Measurements from ENCODE around the gene NSF. TPM values are rescaled to one million over a fixed set of nuclear protein-coding genes. Genes with fewer than 3 reads are reported as not detected.

NSF gene
- total RNA-seq, 2 experiments from 2014 or later = 41.4 to 46.2 TPM

DNA sequence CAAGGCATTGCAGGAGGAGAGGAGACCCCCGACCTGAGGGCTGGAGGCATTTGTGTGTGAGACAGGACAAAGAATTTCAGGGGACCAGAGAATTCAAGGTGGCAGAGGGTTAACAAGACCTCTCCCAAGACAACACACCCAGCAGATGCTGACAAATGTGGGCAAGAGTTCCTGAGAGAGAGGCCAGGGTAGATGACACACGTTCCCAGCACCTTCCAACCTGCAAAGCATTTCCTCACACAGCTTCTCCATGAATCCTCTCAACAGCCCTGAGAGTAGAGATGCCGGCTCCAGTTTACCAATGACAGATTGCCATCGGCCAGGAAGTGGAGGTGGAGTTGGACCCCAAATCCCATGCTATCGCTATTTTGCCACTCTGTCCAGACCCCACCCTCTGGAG lies 203.1 kb downstream of the NSF start:
- Mint-ChIP-seq H3K27me3 (peaks cover 20% of the 10 kb centered on the region), H3K27ac (no peak overlapping the region), H3K4me1 (ENCODE audit: low read depth) (no peaks in the 10 kb centered on the region), H3K9me3 (no peaks in the 10 kb centered on the region), H3K4me3 (no peak overlapping the region), H3K36me3 (ENCODE audit: low read depth) (no peaks in the 10 kb centered on the region)
- ChIA-PET CTCF (no interaction called here), POLR2A (no interaction called here)
- intact Hi-C loops (cut with micrococcal nuclease) = no loop called here
- ATAC-seq = no peak
- DNase-seq = no peak
- TF ChIP-seq, protein P1, sequence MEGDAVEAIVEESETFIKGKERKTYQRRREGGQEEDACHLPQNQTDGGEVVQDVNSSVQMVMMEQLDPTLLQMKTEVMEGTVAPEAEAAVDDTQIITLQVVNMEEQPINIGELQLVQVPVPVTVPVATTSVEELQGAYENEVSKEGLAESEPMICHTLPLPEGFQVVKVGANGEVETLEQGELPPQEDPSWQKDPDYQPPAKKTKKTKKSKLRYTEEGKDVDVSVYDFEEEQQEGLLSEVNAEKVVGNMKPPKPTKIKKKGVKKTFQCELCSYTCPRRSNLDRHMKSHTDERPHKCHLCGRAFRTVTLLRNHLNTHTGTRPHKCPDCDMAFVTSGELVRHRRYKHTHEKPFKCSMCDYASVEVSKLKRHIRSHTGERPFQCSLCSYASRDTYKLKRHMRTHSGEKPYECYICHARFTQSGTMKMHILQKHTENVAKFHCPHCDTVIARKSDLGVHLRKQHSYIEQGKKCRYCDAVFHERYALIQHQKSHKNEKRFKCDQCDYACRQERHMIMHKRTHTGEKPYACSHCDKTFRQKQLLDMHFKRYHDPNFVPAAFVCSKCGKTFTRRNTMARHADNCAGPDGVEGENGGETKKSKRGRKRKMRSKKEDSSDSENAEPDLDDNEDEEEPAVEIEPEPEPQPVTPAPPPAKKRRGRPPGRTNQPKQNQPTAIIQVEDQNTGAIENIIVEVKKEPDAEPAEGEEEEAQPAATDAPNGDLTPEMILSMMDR (IDR thresholded peaks at IDR 0.05) = no peak

GRCh38 chr17:46794318-46794717 lies 203.8 kb downstream of the NSF start:
- no peaks in the 10 kb centered on the region for H3K4me1 Mint-ChIP-seq (ENCODE audit: low read depth)
- intact Hi-C loops (cut with micrococcal nuclease) = no loop called here
- ChIA-PET CTCF (no interaction called here), POLR2A (no interaction called here)
- no peaks in the 10 kb centered on the region for H3K36me3 Mint-ChIP-seq (ENCODE audit: low read depth)
- DNase-seq (no peak), ATAC-seq (no peak)
- no peaks in the 10 kb centered on the region for H3K9me3 Mint-ChIP-seq
- no peak overlapping the region for H3K27ac Mint-ChIP-seq
- peaks cover 20% of the 10 kb centered on the region for H3K27me3 Mint-ChIP-seq
- no peak overlapping the region for H3K4me3 Mint-ChIP-seq
- TF ChIP-seq, protein P1 (IDR thresholded peaks at IDR 0.05) = no peak

- TF ChIP-seq, protein P1 (IDR thresholded peaks at IDR 0.05) = no peak
- ATAC-seq = no peak
- intact Hi-C loops (cut with micrococcal nuclease) = no loop called here
- Mint-ChIP-seq H3K27me3 (peaks cover 19% of the 10 kb centered on the region), H3K9me3 (no peaks in the 10 kb centered on the region), H3K36me3 (ENCODE audit: low read depth) (no peaks in the 10 kb centered on the region), H3K27ac (no peak overlapping the region), H3K4me1 (ENCODE audit: low read depth) (no peaks in the 10 kb centered on the region), H3K4me3 (no peak overlapping the region)
- ChIA-PET CTCF (no interaction called here), POLR2A (no interaction called here)
- DNase-seq = no peak
Measured at GRCh38 chr17:46795379-46795952, 205.0 kb downstream of the NSF start.

DNA sequence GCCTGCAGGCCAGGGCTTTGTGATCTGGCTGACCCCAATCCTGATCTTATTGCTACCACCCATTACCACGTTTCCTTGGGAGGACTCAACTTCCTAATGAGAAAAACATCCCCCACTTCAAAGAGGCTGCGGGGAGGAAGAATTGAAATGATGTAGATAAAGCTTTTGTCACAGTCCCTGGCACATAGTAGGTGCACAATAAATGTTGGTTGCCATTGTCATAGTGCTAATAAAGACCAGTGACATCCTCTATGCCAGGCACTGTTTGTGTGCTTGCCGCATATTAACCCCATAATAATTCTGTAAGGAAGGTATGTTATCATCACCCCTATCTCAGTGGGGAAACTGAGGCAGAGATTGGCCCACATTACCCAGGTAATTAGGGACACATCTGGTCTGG lies 205.6 kb downstream of the NSF start:
- ATAC-seq (no peak), DNase-seq (no peak)
- Mint-ChIP-seq H3K36me3 (ENCODE audit: low read depth) (no peaks in the 10 kb centered on the region), H3K4me3 (no peak overlapping the region), H3K27me3 (peaks cover 16% of the 10 kb centered on the region), H3K4me1 (ENCODE audit: low read depth) (no peaks in the 10 kb centered on the region), H3K9me3 (no peaks in the 10 kb centered on the region), H3K27ac (no peak overlapping the region)
- TF ChIP-seq, protein P1 (IDR thresholded peaks at IDR 0.05) = no peak
- intact Hi-C loops (cut with micrococcal nuclease) = no loop called here
- ChIA-PET POLR2A (no interaction called here), CTCF (interaction anchor here (1.3 kb wide), 1 partner anchor 47 kb away, joined by 3 read pairs; no protein-coding TSS in a partner anchor)

DNA sequence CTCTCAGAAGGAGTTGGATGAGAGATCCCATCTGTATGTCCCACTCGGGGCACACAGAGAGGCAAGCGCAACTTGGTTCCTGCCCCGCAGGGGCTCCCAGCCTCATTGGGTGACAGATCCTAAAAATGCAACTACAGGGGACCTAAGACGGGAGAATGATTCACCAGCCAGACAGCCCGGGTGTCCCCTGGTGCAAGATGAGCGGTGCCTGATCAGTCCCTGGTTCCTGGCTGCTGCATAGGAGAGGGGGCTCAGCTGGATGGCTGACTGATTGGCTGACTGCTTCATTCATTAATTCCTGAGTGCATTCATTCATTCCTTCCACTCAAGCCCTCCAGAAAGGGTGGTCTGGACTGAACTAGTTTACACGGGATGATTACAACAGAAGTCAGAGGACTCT lies 206.1 kb downstream of the NSF start:
- ChIA-PET CTCF (interaction anchor here (1.3 kb wide), 1 partner anchor 46 kb away, joined by 3 read pairs; no protein-coding TSS in a partner anchor), POLR2A (no interaction called here)
- Mint-ChIP-seq H3K9me3 (no peaks in the 10 kb centered on the region), H3K4me3 (no peak overlapping the region), H3K27ac (no peak overlapping the region), H3K4me1 (ENCODE audit: low read depth) (no peaks in the 10 kb centered on the region), H3K36me3 (ENCODE audit: low read depth) (no peaks in the 10 kb centered on the region), H3K27me3 (peaks cover 14% of the 10 kb centered on the region)
- intact Hi-C loops (cut with micrococcal nuclease) = no loop called here
- no peak for ATAC-seq
- DNase-seq = no peak
- TF ChIP-seq, protein P1 (IDR thresholded peaks at IDR 0.05) = no peak
